LNCAP (cell line): ENCODE results near the gene EMB.

Experiments
- CTCF ChIP-seq: fragments of 450-650 bp; IDR thresholded peaks from 2 replicates; pipeline ENCODE4 v1.5.1; 2017; ENCODE audit warnings: mild to moderate bottlenecking

The EMB gene

GRCh38 chr5:50365426-50366251 is 75.4 kb downstream of the EMB start:
- no peak for TF ChIP-seq CTCF

GRCh38 chr5:50359187-50359586 is 81.9 kb downstream of the EMB start:
- TF ChIP-seq CTCF = no peak

GRCh38 chr5:50352382-50352781 is 88.7 kb downstream of the EMB start:
- TF ChIP-seq CTCF = no peak
